Ectodermal cell (in vitro differentiated cells): ENCODE data around the gene CPLX3.

Experiments
- H3K27ac ChIP-seq: 2 replicates; pipeline ENCODE4 v1.7.0; 2013; ENCODE audit warnings: mild to moderate bottlenecking, low read depth, low read length; ENCODE audit not compliant: insufficient read depth, poor library complexity, severe bottlenecking
- H3K27me3 ChIP-seq: 2 replicates; pipeline ENCODE4 v1.7.0; 2013; ENCODE audit warnings: mild to moderate bottlenecking, low read length; ENCODE audit not compliant: insufficient read depth, control insufficient read depth, poor library complexity, severe bottlenecking
- H3K36me3 ChIP-seq: one replicate; pipeline ENCODE4 v1.7.0; 2013; ENCODE audit warnings: low read length; ENCODE audit not compliant: control insufficient read depth, insufficient read depth
- H3K4me1 ChIP-seq: one replicate; pipeline ENCODE4 v1.7.0; 2013; ENCODE audit warnings: low read length; ENCODE audit not compliant: control insufficient read depth, insufficient read depth
- H3K4me3 ChIP-seq: 2 replicates; pipeline ENCODE4 v1.7.0; 2013; ENCODE audit warnings: low read depth, low read length, control low read depth; ENCODE audit not compliant: insufficient read depth
- H3K9me3 ChIP-seq: 2 replicates; pipeline ENCODE4 v1.7.0; 2013; ENCODE audit warnings: mild to moderate bottlenecking, low read length, moderate library complexity; ENCODE audit not compliant: control insufficient read depth
- WGBS, 2 experiments: methylation state at CpG; one replicate each; pipeline ENCODE4 v1.1.7; 2013; ENCODE audit warnings: missing lambda C conversion rate in 2 of 2; 5-methylcytosine and 5-hydroxymethylcytosine counted together

Gene CPLX3

GRCh38 chr15:74789171-74789631 is 37.2 kb upstream of the CPLX3 start:
- Histone ChIP-seq H3K27ac (no peak overlapping the region), H3K36me3 (no peaks in the 10 kb centered on the region), H3K4me1 (peaks cover 44% of the 10 kb centered on the region), H3K4me3 (no peak overlapping the region), H3K27me3 (no peaks in the 10 kb centered on the region), H3K9me3 (no peaks in the 10 kb centered on the region)
- WGBS, 2 experiments, result 85 to 87% methylated on average over 14 of the region's 14 CpGs

- WGBS, 2 experiments, result 92 to 95% methylated on average over 3 of the region's 3 CpGs
- H3K27me3 ChIP-seq, result no peaks in the 10 kb centered on the region
- no peak overlapping the region for H3K27ac ChIP-seq
- H3K9me3 ChIP-seq, result no peaks in the 10 kb centered on the region
- no peak overlapping the region for H3K4me3 ChIP-seq
- H3K4me1 ChIP-seq, result peaks cover 42% of the 10 kb centered on the region
- no peaks in the 10 kb centered on the region for H3K36me3 ChIP-seq
Measured at GRCh38 chr15:74789741-74790079, 36.7 kb upstream of the CPLX3 start.

- no peak overlapping the region for H3K4me3 ChIP-seq
- no peaks in the 10 kb centered on the region for H3K36me3 ChIP-seq
- no peak overlapping the region for H3K27ac ChIP-seq
- no peaks in the 10 kb centered on the region for H3K27me3 ChIP-seq
- no peaks in the 10 kb centered on the region for H3K9me3 ChIP-seq
- H3K4me1 ChIP-seq, result peaks cover 42% of the 10 kb centered on the region
- WGBS, 2 experiments, result 87 to 92% methylated on average over 15 of the region's 15 CpGs
Measured at GRCh38 chr15:74790080-74790916, 36.1 kb upstream of the CPLX3 start.

GRCh38 chr15:74791007-74791406 is 35.4 kb upstream of the CPLX3 start:
- Histone ChIP-seq H3K27ac (no peak overlapping the region), H3K4me3 (no peak overlapping the region), H3K4me1 (peaks cover 42% of the 10 kb centered on the region), H3K27me3 (no peaks in the 10 kb centered on the region), H3K9me3 (no peaks in the 10 kb centered on the region), H3K36me3 (no peaks in the 10 kb centered on the region)
- 100% methylated on average over 1 of the region's 1 CpG; no CpG with 5 or more reads in 1 of the 2 experiments for WGBS, 2 experiments

- 94 to 95% methylated on average over 7 of the region's 7 CpGs for WGBS, 2 experiments
- Histone ChIP-seq H3K27me3 (no peaks in the 10 kb centered on the region), H3K36me3 (no peaks in the 10 kb centered on the region), H3K9me3 (no peaks in the 10 kb centered on the region), H3K4me3 (no peak overlapping the region), H3K4me1 (peaks cover 42% of the 10 kb centered on the region), H3K27ac (no peak overlapping the region)
Measured at GRCh38 chr15:74791667-74792066, 34.8 kb upstream of the CPLX3 start.

GRCh38 chr15:74792227-74793016 is 34.0 kb upstream of the CPLX3 start:
- no peaks in the 10 kb centered on the region for H3K27me3 ChIP-seq
- no peak overlapping the region for H3K4me3 ChIP-seq
- WGBS, 2 experiments, result 87 to 90% methylated on average over 12 of the region's 12 CpGs
- H3K4me1 ChIP-seq, result peaks cover 39% of the 10 kb centered on the region
- H3K9me3 ChIP-seq, result no peaks in the 10 kb centered on the region
- H3K36me3 ChIP-seq, result no peaks in the 10 kb centered on the region
- no peak overlapping the region for H3K27ac ChIP-seq

- 58 to 63% methylated on average over 12 of the region's 12 CpGs for WGBS, 2 experiments
- no peaks in the 10 kb centered on the region for H3K36me3 ChIP-seq
- H3K27me3 ChIP-seq, result no peaks in the 10 kb centered on the region
- peaks cover 34% of the 10 kb centered on the region for H3K4me1 ChIP-seq
- no peak overlapping the region for H3K4me3 ChIP-seq
- H3K9me3 ChIP-seq, result no peaks in the 10 kb centered on the region
- H3K27ac ChIP-seq, result no peak overlapping the region
Measured at GRCh38 chr15:74793135-74794028, 33.0 kb upstream of the CPLX3 start.

- no peak overlapping the region for H3K27ac ChIP-seq
- H3K27me3 ChIP-seq, result no peaks in the 10 kb centered on the region
- 93 to 95% methylated on average over 6 to 7 of the region's 9 CpGs for WGBS, 2 experiments
- H3K36me3 ChIP-seq, result no peaks in the 10 kb centered on the region
- H3K4me3 ChIP-seq, result no peak overlapping the region
- peaks cover 24% of the 10 kb centered on the region for H3K4me1 ChIP-seq
- H3K9me3 ChIP-seq, result no peaks in the 10 kb centered on the region
Measured at GRCh38 chr15:74794248-74794969, 32.0 kb upstream of the CPLX3 start.

GRCh38 chr15:74794970-74795349 is 31.5 kb upstream of the CPLX3 start:
- Histone ChIP-seq H3K27ac (no peak overlapping the region), H3K4me1 (peaks cover 20% of the 10 kb centered on the region), H3K36me3 (no peaks in the 10 kb centered on the region), H3K9me3 (no peaks in the 10 kb centered on the region), H3K4me3 (no peak overlapping the region), H3K27me3 (no peaks in the 10 kb centered on the region)
- 87 to 89% methylated on average over 9 of the region's 9 CpGs for WGBS, 2 experiments
